Pancreas (tissue), 10 donors: ENCODE results near the gene SH3BP4. TPM values are rescaled to one million over a fixed set of nuclear protein-coding genes. Genes with fewer than 3 reads are reported as not detected.
A peak's percentile ranks its signal among the peaks of the same experiment; 100 is the strongest.

Experiments
- ATAC-seq, 4 donors: fragments of 200-7000 bp; cut with Tn5 transposase; one replicate each; pipeline versions ENCODE4 v1.8.0 to v1.9.1; 2020; ENCODE audit warnings: mild to moderate bottlenecking in 4 of 4, moderate library complexity in 4 of 4
- DNase-seq, 6 donors: peaks; one replicate each; pipeline ENCODE4 v3.0.0-alpha.2; 2020
- FAIRE-seq: peaks from 2 replicates; lab custom pipeline; 2012; peaks lifted over from hg19 to GRCh38; lab: Jason Lieb, UNC
- H3K27ac ChIP-seq, 4 donors: fragments of 200-600 bp; sonication (generic); 1 replicate in 3 of 4; 2 replicates in 1 of 4; pipeline versions ENCODE4 v1.5.0 to v1.8.0; 2020
- H3K27me3 ChIP-seq, 4 donors: fragments of 200-600 bp; one replicate each; pipeline ENCODE4 v1.8.0; 2021
- H3K36me3 ChIP-seq, 3 donors: fragments of 200-600 bp; sonication (generic) in 1 of 3; one replicate each; pipeline versions ENCODE4 v1.5.0 to v1.8.0; 2020 to 2021
- H3K4me1 ChIP-seq, 3 donors: fragments of 200-600 bp; one replicate each; pipeline ENCODE4 v1.8.0; 2021
- H3K4me3 ChIP-seq, 4 donors: fragments of 200-600 bp; sonication (generic) in 2 of 4; one replicate each; pipeline versions ENCODE4 v1.5.0 to v1.8.0; 2020 to 2021
- H3K9me3 ChIP-seq, 4 donors: fragments of 200-600 bp; one replicate each; pipeline ENCODE4 v1.8.0; 2021
- WGBS, 2 donors: extraction: QIAGEN DNeasy Blood & Tissue Kit; methylation state at CpG; one replicate each; pipeline ENCODE4 v1.1.7; 2013; 5-methylcytosine and 5-hydroxymethylcytosine counted together
- intact Hi-C, 3 donors: fragments of 100-400 bp; cut with DNase I; formaldehyde crosslinking; loops; one replicate each; pipeline versions ENCODE4 v1.11.1 to v1.14.2; 2022
- polyA plus RNA-seq, 2 donors: library from polyadenylated mRNA; stranded (reverse); fragments of 200-250 nt; gene quantifications; one replicate each; pipeline ENCODE4 v1.2.3, GENCODE V29; 2013
- total RNA-seq, 6 donors: library from RNA; stranded (reverse); fragmentation: NEBNext Ultra II Directional in 4 of 6; extraction: Animal tissue kit (Norgen Biotek cat#: 25700) in 4 of 6; gene quantifications; one replicate each; pipeline versions ENCODE4 v1.2.1 to v1.2.4, GENCODE V29; 2021 to 2023
- TF ChIP-seq, protein P1 (sequence below), 4 donors: fragments of 200-600 bp; sonication (generic) in 3 of 4; IDR thresholded peaks; one replicate each; pipeline versions ENCODE4 v1.5.0 to v1.8.0; 2021; ENCODE audit warnings: antibody characterized with exemption in 4 of 4
- donor health status: healthy with polysubstance abuse.
- donor health status: DM: no; HTN: no; CAD: no; lungs with moderate emphysema.
- donor health status: DM: no; HTN: no; CAD: no.
- donor health status: control.
- donor health status: control.
- donor health status: Bipolar disorder and iron deficiency.
- donor health status: DM: yes; HTN: yes; CAD: no.
- donor health status: DM: no; HTN: no; CAD: no.
- donor health status: DM: no; HTN: no; CAD: no.
- donor health status: DM: yes; HTN: yes; CAD: no.

The SH3BP4 gene
- total and polyA plus RNA-seq, 8 donors = 20.5 to 99.7 (median 62.8) TPM

GRCh38 chr2:235005603-235006259 lies 53.9 kb downstream of the SH3BP4 start:
- peaks cover 66 to 88% (median 73%) of the 10 kb centered on the region in 3 donors for H3K4me1 ChIP-seq
- H3K27ac ChIP-seq = peak overlapping the region; percentile 69 to 88 (median 78)
- WGBS, 2 donors = 24 to 30% methylated on average over 20 of the region's 20 CpGs
- FAIRE-seq (no peak), DNase-seq (peak; percentile 71 to 93 (median 84)), ATAC-seq (peak; percentile 39 to 69 (median 62))
- no peaks in the 10 kb centered on the region for H3K36me3 ChIP-seq
- peak overlapping the region in 1 of 4 donors; percentile 2 for H3K4me3 ChIP-seq
- no peaks in the 10 kb centered on the region for H3K9me3 ChIP-seq
- intact Hi-C loops = no loop called here
- H3K27me3 ChIP-seq = no peaks in the 10 kb centered on the region
- TF ChIP-seq, protein P1, sequence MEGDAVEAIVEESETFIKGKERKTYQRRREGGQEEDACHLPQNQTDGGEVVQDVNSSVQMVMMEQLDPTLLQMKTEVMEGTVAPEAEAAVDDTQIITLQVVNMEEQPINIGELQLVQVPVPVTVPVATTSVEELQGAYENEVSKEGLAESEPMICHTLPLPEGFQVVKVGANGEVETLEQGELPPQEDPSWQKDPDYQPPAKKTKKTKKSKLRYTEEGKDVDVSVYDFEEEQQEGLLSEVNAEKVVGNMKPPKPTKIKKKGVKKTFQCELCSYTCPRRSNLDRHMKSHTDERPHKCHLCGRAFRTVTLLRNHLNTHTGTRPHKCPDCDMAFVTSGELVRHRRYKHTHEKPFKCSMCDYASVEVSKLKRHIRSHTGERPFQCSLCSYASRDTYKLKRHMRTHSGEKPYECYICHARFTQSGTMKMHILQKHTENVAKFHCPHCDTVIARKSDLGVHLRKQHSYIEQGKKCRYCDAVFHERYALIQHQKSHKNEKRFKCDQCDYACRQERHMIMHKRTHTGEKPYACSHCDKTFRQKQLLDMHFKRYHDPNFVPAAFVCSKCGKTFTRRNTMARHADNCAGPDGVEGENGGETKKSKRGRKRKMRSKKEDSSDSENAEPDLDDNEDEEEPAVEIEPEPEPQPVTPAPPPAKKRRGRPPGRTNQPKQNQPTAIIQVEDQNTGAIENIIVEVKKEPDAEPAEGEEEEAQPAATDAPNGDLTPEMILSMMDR (IDR thresholded peaks at IDR 0.05) = peak in 2 of 4 donors; percentile 10 to 12

- TF ChIP-seq, protein P1 (IDR thresholded peaks at IDR 0.05) = no peak
- no peaks in the 10 kb centered on the region for H3K36me3 ChIP-seq
- no peak for FAIRE-seq
- H3K4me1 ChIP-seq = peaks cover 62 to 85% (median 71%) of the 10 kb centered on the region in 3 donors
- peak overlapping the region in 1 of 4 donors; percentile 2 for H3K4me3 ChIP-seq
- peak in 1 of 6 donors; percentile 60 for DNase-seq
- intact Hi-C loops = no loop called here
- H3K9me3 ChIP-seq = no peaks in the 10 kb centered on the region
- H3K27ac ChIP-seq = peak overlapping the region; percentile 69 to 88 (median 78)
- no peak for ATAC-seq
- no peaks in the 10 kb centered on the region for H3K27me3 ChIP-seq
- WGBS, 2 donors = 52 to 59% methylated on average over 9 to 10 of the region's 10 CpGs
These were observed 54.6 kb downstream of the SH3BP4 start for GRCh38 chr2:235006461-235006860.

- H3K4me3 ChIP-seq = no peak overlapping the region
- intact Hi-C loops = no loop called here
- FAIRE-seq = no peak
These were observed 55.2 kb downstream of the SH3BP4 start for GRCh38 chr2:235006986-235007385.

GRCh38 chr2:235007664-235008457 lies 56.0 kb downstream of the SH3BP4 start:
- peak overlapping the region in 1 of 4 donors; percentile 3 for H3K4me3 ChIP-seq
- TF ChIP-seq, protein P1 (IDR thresholded peaks at IDR 0.05) = no peak
- WGBS, 2 donors = 55 to 59% methylated on average over 25 of the region's 25 CpGs
- no peaks in the 10 kb centered on the region for H3K27me3 ChIP-seq
- FAIRE-seq (no peak), ATAC-seq (peak; percentile 6 to 15 (median 14)), DNase-seq (peak in 2 of 6 donors; percentile 42 to 70)
- no peaks in the 10 kb centered on the region for H3K36me3 ChIP-seq
- intact Hi-C loops = no loop called here
- H3K9me3 ChIP-seq = no peaks in the 10 kb centered on the region
- H3K27ac ChIP-seq = peak overlapping the region; percentile 69 to 88 (median 78)
- H3K4me1 ChIP-seq = peaks cover 69 to 82% (median 70%) of the 10 kb centered on the region in 3 donors

More at GRCh38 chr2:235006986-235007385, 55.2 kb downstream of the SH3BP4 start:
- no peaks in the 10 kb centered on the region for H3K36me3 ChIP-seq
- TF ChIP-seq, protein P1 (IDR thresholded peaks at IDR 0.05) = no peak
- peak in 1 of 6 donors; percentile 31 for DNase-seq
- no peaks in the 10 kb centered on the region for H3K27me3 ChIP-seq
- H3K27ac ChIP-seq = peak overlapping the region; percentile 69 to 88 (median 78)
- H3K9me3 ChIP-seq = no peaks in the 10 kb centered on the region
- ATAC-seq = no peak
- 44 to 50% methylated on average over 6 of the region's 6 CpGs for WGBS, 2 donors
- peaks cover 62 to 85% (median 71%) of the 10 kb centered on the region in 3 donors for H3K4me1 ChIP-seq
